PC-9 (cell line): Measurements from ENCODE around the gene LAYN.
A peak's percentile ranks its signal among the peaks of the same experiment; 100 is the strongest.

Experiments used
- CTCF ChIP-seq: fragments of 200-600 bp; sonication (generic); conservative IDR thresholded peaks from 2 replicates; pipeline ENCODE4 v1.6.1; 2017; ENCODE audit warnings: mixed run types, antibody characterized with exemption, mild to moderate bottlenecking, moderate library complexity
- EZH2 ChIP-seq: fragments of 200-600 bp; sonication (generic); IDR thresholded peaks from 2 replicates; pipeline ENCODE4 v1.8.0; 2017; ENCODE audit warnings: antibody characterized with exemption, low read depth

DNA sequence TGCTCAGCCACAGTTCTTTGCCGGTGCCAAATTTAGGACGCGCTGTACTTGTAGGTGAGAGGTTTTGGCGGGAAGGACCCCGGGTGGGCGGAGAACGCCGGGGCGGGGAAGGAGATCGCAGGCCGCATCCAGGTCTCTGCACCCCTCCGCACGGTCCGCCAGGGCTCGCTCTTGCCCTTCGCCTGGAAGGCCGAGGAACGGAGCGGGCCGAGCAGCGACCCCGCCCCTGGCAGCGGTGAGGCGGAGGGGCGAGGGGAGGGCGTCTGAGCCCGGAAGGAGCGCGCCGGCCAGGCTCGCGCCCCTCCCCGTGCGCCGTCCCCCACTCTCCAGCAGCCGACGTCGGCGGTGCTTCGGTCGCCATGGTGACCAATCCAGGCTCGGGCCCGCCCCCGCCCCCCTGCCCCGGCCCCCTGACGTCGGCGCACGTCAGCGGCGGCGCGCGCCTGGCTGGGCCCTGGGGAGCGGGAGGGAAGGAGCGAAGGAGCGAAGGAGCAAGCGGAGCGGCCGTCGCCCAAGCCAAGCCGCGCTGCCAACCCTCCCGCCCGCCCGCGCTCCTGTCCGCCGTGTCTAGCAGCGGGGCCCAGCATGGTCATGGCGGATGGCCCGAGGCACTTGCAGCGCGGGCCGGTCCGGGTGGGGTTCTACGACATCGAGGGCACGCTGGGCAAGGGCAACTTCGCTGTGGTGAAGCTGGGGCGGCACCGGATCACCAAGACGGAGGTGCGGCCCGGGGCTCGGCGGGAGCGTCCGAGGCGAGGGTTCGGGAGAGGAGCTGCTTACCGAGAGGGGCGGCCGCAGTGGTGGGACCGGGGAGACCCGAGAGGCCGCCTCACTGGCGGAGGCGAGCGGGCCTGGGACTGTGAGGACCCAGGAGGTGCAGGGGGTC lies 61.7 kb downstream of the LAYN start, which contains the start of gene SIK2:
- peak; percentile 78 for TF ChIP-seq CTCF
- TF ChIP-seq EZH2, result no peak
